ENCODE results near the gene RUFY4. TPM values are rescaled to one million over a fixed set of nuclear protein-coding genes. Genes with fewer than 3 reads are reported as not detected.
"Not testable (repeated sequence)": the region's sequence is repeated elsewhere in the genome, so short reads cannot be mapped to it uniquely, and the experiment has no call there.

Gene RUFY4, protein sequence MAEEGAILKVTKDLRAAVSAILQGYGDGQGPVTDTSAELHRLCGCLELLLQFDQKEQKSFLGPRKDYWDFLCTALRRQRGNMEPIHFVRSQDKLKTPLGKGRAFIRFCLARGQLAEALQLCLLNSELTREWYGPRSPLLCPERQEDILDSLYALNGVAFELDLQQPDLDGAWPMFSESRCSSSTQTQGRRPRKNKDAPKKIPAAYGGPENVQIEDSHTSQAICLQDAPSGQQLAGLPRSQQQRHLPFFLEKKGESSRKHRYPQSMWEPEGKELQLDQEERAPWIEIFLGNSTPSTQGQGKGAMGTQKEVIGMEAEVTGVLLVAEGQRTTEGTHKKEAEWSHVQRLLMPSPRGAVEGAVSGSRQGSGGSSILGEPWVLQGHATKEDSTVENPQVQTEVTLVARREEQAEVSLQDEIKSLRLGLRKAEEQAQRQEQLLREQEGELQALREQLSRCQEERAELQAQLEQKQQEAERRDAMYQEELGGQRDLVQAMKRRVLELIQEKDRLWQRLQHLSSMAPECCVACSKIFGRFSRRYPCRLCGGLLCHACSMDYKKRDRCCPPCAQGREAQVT
- total RNA-seq (2014; rRNA removed; shearing (Covaris generic)), result not detected in 2 replicates

GRCh38 chr2:218068721-218069334 lies at the start of gene RUFY4:
Gene RUFY4 (plus strand): TSS chr2:218069253. CDS start chr2:218070606, 1,353 bp downstream.
- DNase-seq (ENCODE audit: low spot score), result peak; percentile 57
- in situ Hi-C loops (cut with HindIII; ENCODE audit: low sequenced_read_pairs), result not testable (repeated sequence)

- in situ Hi-C loops (cut with HindIII; ENCODE audit: low sequenced_read_pairs), result no loop called here
- DNase-seq (ENCODE audit: low spot score), result no peak
These were observed 49.5 kb upstream of the RUFY4 start for GRCh38 chr2:218019411-218020060.

DNA sequence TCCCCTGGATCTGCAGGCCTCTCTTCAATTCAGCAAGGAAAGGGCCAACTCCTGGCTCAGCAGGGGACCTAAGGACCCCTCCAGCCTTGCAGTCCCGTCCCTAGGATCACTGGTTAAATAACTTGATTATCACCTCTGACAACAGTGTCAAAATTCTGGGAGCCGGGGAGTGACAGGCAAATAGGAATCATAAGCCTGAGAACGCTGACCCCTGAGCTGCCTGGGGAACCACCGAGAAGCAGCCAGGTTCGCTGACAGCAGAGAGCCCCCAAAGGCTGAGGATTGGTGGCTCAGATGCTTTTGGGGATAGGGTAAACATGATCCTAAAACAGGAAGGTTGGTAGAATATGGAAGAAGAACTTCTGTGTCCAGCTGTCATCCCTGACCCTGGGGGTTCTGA lies 48.8 kb upstream of the RUFY4 start:
- in situ Hi-C loops (cut with HindIII; ENCODE audit: low sequenced_read_pairs), result no loop called here
- no peak for DNase-seq (ENCODE audit: low spot score)

GRCh38 chr2:218020966-218021535 lies 48.0 kb upstream of the RUFY4 start:
- no peak for DNase-seq (ENCODE audit: low spot score)
- in situ Hi-C loops (cut with HindIII; ENCODE audit: low sequenced_read_pairs), result no loop called here

DNA sequence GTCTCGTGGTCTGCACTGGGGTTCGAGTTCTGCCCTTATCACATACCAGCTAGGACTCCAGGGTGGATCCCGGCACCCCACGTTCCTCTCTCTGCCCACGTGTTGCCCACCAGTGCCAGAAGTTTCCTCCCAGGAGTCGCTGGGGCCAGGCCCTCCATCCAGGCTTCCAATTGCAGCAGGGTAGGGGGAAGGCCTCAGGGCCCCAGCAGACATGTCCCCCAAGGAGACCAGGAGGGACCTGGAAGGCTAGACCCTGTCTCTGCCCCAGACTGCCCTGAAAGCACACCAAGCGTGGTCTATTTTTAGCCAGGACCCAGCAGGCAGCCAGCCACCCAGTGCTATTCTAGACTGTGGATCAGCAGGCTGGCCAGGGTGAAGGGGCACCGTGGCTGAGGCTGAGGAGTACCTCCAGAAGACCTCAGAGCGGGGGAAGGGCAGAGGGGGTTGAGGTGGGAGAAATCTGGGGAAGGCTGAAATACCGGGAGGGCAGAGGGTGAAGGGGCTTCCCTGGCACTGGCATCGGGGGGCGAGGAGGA lies 47.4 kb upstream of the RUFY4 start:
- in situ Hi-C loops (cut with HindIII; ENCODE audit: low sequenced_read_pairs), result no loop called here

GRCh38 chr2:218022131-218022850 lies 46.8 kb upstream of the RUFY4 start:
- in situ Hi-C loops (cut with HindIII; ENCODE audit: low sequenced_read_pairs), result no loop called here
- no peak for DNase-seq (ENCODE audit: low spot score)

More for the DNA sequence above, 47.4 kb upstream of the RUFY4 start:
- DNase-seq (ENCODE audit: low spot score), result no peak

- DNase-seq (ENCODE audit: low spot score), result no peak
- in situ Hi-C loops (cut with HindIII; ENCODE audit: low sequenced_read_pairs), result no loop called here
These were observed 46.1 kb upstream of the RUFY4 start for GRCh38 chr2:218022851-218023530.

GRCh38 chr2:218023636-218024035 lies 45.4 kb upstream of the RUFY4 start:
- in situ Hi-C loops (cut with HindIII; ENCODE audit: low sequenced_read_pairs), result no loop called here
- no peak for DNase-seq (ENCODE audit: low spot score)

DNA sequence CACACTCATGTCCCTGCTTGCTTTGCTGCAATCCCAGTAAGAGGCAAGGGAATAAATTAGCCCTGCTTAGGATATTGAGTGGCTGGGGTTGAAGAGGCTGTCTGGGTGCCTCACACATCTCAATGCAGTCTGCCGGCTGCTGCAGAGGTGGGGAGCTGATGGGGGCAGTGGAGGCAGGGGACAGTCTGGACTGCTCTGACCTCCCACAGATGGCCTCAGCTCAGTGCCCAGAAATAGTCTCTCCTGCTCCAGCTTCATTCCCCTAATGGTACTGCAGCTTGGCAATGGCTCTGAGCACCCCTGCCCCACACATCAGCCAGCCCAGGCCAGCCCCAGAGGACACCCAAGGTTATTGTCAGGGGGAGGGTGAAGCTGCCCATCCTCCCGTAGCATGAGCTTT lies 44.7 kb upstream of the RUFY4 start:
- in situ Hi-C loops (cut with HindIII; ENCODE audit: low sequenced_read_pairs), result no loop called here
- no peak for DNase-seq (ENCODE audit: low spot score)

DNA sequence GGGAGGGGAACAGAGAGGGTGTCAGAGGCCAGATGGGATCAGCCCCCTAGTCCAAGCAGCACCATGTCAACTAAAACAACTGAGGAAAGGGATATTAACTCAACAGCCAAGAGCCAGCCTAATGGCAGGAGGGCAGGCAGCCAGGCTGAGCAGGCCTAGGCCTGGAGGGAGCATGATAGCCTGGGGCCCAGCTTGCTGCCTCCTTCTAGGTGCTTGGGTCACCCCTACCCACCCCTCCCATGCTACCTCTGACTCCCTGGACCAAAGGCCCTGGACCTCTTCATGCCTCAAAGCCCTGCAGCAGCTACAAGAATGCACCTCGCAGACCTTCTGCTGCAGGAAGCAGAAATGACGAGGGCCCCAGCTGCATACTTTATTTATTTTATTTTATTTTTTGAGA lies 44.2 kb upstream of the RUFY4 start:
- DNase-seq (ENCODE audit: low spot score), result no peak
- in situ Hi-C loops (cut with HindIII; ENCODE audit: low sequenced_read_pairs), result no loop called here

DNA sequence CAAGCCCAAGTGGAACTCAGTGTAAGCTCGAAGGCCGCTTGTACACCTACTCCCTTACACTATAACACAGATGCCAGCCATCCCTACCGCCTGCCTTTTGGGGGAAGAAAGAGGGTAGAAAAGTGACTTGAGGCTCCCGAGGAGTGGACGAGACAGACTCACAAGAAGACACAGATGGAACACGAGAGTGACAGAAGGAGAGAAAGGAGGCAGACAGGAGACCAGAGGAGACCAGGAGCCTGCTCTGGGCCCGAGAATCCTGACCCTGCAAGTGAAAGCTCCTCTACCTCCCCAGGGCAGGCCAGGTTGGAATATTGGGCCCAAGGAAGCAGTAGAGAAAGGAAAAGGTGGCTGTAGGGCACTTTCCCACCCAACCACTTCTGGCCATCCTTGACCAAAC lies 42.8 kb upstream of the RUFY4 start:
- in situ Hi-C loops (cut with HindIII; ENCODE audit: low sequenced_read_pairs), result no loop called here
- DNase-seq (ENCODE audit: low spot score), result no peak

DNA sequence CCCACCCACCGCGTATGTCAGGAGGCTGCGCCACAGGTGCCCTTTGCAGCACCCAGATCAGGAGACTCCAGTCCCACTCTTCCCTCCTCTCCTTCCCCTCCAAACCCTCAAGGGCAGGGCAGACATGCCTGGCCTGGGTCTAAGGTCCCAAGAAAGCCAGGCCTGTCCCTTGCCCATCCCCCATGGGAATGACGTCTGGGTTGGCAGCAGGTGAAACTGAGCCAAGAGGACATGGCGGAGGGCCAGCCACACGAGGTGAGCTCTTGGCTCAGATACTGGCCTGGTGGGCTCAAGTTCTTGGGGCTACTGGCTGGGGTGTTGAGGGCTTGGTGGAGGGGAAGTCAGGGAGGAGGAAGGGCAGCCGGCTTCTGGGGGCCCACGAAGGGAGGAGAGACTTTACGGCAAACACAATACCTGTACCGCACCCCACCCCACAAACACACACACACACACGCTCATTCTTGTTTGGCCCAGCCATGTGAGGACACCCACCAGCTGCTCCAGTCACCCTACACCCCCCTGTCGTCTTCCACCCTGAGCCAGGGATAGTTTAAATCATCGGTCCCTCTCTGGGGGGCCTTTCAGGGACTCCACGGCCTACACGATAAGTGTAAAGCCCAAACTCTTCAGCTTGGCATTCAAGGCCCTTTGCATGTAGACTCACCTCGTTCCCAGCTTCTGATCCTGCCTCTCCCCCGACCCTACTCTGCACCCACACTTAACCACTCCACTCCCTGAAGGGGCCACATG lies 42.2 kb upstream of the RUFY4 start:
- DNase-seq (ENCODE audit: low spot score), result peak; percentile 4
- in situ Hi-C loops (cut with HindIII; ENCODE audit: low sequenced_read_pairs), result no loop called here

DNA sequence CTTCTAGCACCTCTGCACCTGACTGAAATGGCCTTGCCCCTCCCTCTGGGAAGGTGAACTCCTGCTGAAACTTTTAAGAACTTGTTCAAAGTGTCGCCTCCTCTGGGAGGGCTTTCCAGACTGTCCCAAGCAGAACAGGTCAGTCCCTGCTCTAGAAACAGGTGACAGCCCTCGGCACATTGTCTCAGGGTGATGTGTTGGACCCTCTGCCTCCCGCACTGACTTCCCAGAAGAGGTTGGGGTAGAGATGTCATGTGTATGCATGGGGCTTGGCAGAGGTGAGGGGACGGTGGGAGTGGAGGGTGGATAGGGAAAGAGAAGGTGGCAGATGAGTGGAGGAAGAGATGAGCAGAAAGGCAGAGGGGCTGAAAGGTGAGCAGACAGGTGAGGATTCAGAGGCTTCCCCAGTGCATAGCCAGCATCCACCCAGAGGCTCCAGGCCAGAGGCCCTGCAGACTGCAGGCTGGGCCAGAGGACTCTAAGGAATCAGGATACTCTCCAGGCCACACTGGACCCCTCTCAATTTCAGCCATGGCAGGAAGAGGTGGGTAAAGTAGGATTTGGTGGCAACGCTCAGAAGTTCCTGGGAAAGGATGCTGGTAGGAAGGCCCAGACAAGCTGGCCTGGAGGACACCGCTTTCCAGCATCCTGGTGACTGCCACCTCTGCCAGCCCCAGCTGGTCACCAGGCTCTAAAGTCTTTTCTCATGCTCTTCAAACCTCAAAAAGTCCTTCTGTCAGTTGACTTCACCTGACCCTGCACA lies 41.4 kb upstream of the RUFY4 start:
- DNase-seq (ENCODE audit: low spot score), result no peak
- in situ Hi-C loops (cut with HindIII; ENCODE audit: low sequenced_read_pairs), result no loop called here

DNA sequence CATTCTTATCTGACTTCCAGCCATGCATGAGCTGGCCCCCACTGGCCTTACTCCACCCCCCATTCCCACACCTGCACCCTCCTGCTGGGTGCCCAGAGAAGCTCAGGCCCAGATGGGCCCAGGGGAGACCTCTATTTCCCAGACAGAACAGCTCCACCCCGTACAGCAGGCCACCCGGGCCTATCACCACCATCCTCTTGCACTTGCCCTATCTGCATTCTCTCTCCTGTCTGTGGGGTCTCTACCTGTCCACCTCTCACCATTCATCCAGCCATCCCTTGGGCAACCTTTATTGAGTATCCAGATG lies 40.9 kb upstream of the RUFY4 start:
- DNase-seq (ENCODE audit: low spot score), result no peak
- in situ Hi-C loops (cut with HindIII; ENCODE audit: low sequenced_read_pairs), result no loop called here

DNA sequence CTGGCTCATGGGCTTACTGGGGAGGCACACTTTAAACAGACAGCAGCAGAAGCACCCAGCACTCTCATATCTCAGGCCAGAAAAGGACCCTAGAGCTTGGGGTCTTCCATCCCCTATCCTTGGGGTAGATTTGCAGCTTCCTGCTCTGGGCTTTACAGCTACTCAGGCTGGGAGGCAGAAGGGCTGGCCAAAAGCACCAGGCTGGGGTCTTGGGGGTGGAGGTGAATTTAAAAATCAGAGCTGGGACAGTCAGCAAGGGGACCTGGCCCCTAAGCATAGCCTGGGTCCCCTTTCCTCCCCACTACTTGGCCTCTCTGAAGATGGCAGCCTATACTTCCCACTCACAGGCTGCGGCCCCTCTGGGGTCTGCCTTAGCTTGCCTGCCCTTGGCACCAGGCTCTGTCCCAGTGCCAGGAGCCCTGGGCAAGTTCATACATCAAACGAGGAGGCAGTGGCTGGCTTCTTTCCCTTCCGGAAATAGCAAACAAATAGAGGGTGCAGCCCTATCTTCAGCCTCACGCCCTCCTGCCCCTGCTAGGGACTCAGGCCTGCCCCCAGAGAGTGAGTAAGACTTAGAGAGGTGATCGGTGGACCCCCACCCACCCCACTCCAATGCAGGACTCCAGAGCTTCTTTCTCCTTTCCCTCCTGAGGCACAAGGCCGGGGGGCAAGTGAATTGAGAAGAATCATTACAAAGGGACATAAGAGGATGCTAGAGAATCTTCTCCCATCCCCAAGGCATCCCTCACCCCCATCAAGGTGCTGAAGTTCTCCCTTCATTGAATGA lies 40.3 kb upstream of the RUFY4 start:
- in situ Hi-C loops (cut with HindIII; ENCODE audit: low sequenced_read_pairs), result no loop called here
- no peak for DNase-seq (ENCODE audit: low spot score)

All from G401 (cell line).